GM19324 (cell line): ENCODE results near the gene CAPN2.
"Not testable (repeated sequence)": the region's sequence is repeated elsewhere in the genome, so short reads cannot be mapped to it uniquely, and the experiment has no call there.

Experiments
- ATAC-seq: cut with Tn5 transposase; IDR thresholded peaks from one replicate; pipeline ENCODE4 v1.9.1; 2021; ENCODE audit warnings: mild to moderate bottlenecking, moderate library complexity; ENCODE audit not compliant: unreplicated experiment, low FRiP score

Gene CAPN2

DNA sequence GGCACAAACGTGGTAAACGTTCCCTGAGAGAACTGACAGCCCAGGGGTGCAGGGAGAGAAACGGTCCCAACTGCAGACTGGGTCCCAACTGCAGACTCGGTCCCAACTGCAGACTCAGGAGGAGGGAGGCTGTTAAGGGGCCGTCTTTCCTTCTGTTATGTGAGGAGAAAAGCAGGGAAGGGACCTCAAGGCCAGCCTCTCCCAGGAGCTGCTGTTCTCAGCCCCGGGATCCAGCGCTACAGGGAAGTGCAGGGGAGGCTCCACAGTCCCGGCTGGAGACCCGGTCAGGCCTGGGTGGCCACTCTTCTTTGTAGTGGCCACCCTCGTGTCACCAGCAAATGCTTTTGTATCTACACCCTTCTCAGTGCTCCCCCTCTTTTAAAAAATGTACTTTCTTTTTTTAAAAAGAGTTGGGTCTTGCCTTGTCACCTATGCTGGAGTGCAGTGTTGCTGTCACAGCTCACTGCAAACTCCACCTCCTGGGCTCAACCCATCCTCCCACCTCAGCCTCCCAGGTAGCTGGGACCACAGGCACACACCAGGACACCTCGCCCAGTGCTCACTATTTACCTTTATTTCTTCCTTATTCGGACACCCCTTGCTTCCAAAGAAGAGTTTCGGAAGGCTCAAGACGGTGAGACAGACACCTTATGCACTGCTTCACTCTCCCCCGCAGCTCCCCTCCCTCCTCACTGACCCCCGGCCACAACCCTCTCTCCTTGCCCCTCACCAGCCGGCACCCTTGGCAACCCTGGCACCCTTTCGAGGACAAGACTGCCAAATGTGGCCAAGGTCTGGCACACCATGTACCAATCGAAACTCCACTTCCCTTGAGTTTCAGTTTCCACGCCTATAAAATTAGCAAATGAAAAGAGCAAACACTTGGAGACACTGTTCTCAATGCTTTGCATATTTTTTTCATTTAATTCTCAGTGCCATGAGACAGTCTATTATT lies 21.8 kb downstream of the CAPN2 start:
- ATAC-seq: no peak

DNA sequence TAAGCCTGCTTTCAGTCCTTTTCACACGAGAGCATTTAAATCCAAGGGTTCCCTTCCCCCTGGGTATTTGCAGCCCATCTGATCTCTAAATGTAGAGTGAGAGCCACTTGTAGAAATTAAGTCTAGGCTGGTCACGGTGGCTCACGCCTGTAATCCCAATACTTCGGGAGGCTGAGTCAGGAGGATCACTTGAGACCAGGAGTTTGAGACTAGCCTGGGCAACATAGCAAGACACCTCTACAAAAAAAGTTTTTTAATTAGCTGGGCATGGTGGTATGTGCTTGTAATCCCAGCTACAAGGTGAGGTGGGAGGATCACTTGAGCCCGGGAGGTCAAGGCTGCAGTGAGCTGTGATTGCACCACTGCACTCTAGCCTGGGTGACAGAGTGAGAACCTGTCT lies 24.3 kb downstream of the CAPN2 start:
- not testable (repeated sequence) for ATAC-seq

DNA sequence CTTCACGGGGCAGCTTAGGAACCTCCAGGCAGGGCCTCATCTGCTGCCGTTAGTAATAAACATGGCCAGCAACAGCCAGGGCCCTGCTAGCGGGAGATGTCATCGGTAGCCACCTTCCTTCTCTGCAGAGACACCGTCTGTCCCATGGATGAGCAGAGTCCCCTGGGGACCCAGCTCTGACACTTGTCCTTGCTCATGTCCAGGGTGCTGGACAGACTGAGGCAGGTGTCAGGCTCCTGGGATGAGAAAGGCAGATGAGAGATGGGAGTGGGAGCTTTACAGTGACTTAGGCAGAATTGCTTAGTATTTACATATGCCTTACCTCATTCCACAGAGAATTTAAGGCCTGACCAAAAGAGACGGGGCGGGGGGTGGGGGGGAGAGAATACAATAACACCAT lies 25.0 kb downstream of the CAPN2 start:
- no peak for ATAC-seq

DNA sequence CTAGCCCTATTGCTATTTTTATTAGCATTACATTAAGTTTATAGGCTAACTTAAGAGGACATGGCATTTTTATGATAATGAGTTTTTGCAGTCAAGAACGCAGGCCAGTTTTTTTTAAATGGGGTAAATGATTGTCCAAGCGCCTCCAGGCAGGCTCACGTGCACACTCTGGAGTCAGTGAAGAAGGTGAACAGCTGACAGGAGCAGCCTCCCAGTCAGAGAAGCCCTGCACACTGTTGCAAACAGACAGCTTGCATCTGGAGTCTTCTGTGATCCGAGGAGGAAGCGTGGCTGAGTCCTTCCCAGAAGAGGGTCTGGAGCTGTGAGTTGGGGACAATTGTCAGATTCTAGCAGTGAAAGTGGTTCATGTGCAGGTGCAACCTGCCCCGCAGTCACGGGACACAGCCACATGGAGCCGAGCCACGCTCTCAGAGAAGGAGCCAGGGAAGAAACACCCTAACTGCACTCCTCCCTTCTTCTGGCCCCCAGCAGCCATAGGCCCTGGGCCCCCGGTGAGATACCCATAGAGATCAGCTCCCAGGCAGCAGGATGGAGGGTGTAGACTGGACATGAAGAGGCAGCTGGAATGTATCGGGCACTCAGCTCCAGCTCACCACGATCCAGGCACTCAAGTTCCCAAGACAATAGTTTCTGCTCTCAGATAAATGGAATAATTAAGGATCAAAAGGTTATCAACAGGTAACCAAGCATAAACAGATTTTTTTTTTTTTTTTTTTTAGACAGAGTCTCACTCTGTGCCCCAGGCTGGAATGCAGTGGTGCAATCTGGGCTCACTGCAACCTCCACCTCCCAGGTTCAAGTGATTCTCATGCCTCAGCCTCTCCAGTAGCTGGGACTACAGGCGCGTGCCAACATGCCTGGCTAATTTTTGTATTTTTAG lies 26.4 kb downstream of the CAPN2 start:
- ATAC-seq: no peak

DNA sequence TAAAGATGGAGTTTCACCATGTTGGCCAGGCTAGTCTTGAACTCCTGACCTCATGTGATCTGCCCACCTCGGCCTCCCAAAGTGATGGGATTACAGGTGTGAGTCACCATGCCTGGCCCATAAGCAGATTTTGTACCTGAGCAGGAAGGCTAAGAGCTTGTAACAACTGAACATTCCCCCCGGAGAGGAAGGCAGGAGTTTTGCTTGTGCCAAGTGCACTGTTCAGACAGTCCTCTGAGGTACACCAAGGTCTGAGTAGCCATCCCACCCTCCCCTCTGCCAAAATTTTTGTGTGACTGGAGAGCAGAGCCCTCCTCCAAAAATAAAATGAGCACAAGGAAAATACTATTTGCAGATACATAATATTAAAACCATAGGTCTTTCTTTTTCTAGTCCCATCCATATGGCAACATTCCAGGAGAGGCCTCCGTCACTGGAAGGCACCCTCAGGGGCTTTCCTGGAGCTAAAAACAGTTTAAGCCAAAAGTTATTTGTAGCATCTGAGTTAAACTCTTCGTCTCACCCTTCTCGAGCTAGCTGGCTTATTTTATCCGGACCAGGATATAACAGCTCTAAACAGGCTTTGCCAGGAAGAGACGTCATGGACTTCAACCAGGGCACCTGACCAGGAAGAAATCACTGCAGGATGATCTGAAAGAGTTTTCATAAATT lies 27.2 kb downstream of the CAPN2 start:
- no peak for ATAC-seq

DNA sequence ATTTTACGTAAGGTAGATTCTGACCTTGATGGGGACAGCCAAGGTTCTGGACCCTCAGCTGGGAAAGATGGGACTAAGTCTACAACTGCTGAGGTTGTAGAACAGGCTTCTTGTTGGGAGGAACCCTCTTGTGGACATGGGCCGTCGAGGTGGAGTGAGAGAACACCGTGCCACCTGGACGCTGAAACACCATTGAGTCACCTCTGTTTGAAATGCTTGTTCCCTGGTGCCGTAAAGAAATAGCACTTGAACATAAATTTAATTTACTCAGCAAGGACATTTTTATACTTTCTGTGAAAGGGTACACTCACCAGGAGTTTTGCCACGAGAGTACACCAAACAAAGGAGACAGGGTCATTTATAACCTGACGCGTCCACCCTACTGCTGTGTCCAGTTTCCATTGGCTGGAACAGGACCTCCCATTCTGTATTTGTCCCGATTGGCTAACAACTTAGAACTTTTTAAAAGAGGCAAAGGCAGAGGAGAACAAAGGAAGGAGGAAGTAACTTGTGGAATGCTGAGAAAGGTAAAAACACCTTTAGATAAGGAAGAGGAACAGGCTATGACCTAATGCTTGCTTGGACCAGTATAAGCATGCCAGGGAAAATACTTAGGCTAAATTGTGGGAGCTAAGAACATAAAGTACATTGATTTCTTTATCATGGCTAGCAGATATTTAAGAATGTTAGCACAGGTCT lies 27.8 kb downstream of the CAPN2 start:
- ATAC-seq: not testable (repeated sequence)

DNA sequence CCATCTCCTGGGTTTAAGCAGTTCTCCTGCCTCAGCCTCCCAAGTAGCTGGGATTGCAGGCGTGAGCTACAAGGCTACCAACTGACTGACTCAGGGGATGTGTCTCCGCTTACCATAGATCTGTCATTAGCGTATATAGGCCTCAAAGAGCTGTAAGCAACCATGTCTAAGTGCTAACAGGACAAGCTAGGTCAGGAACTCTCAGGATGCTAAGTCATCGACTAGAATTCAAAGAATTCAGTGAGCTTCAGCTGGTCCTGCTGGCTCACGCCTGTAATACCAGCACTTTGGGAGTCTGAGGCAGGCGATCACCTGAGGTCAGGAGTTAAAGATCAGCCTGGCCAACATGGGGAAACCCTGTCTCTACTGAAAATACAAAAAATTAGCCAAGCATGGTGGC lies 29.5 kb downstream of the CAPN2 start:
- no peak for ATAC-seq

DNA sequence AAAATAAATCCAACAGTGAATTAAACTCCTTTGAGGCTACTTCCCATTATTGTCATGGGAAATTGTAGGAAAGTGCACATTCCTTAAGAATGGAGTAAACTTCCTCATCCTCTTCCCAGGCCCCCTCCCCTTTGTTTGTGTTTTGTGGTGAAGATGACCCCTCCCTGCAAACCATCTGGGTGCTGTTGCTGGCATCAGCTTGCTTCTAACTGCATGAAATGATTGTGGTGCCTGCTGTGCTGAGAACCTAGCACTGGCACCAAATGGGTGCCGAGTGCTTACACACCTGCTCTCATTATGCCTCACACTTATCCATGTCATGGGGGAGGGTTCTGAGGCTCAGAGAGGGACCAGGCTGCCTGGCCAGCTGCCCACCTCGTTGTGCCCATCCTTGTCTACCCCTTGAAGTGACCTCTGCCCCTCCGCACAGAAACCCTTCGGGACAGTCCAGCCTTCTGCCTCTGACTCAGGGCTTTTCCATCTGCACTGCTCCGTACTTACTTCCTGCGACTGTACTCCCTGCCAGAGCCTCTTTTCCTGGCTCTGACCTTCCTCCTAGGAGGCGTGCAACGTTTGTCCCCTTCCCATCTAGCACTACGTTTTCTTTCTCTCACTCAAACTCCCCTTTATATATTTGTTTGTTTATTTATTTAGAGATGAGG lies 30.6 kb downstream of the CAPN2 start:
- no peak for ATAC-seq

DNA sequence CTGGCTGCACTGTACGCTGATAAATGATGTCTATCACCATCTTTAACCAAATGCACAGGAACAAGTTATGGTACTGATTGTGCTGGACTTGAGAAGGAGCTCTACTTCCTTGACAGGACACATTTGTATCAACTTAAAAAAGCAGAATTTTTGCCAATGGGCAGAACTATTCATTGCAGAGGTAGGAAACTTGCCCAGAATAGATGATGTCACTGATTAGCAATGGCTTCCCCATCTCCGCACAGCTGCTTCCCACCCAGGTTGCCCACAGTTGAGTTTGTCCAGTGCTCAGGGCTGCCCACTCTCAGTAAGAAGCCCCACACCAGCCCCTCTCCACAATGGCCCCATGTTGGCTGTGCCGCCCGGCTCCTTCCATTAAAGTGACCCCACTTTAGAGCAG lies 33.4 kb downstream of the CAPN2 start:
- ATAC-seq: no peak

DNA sequence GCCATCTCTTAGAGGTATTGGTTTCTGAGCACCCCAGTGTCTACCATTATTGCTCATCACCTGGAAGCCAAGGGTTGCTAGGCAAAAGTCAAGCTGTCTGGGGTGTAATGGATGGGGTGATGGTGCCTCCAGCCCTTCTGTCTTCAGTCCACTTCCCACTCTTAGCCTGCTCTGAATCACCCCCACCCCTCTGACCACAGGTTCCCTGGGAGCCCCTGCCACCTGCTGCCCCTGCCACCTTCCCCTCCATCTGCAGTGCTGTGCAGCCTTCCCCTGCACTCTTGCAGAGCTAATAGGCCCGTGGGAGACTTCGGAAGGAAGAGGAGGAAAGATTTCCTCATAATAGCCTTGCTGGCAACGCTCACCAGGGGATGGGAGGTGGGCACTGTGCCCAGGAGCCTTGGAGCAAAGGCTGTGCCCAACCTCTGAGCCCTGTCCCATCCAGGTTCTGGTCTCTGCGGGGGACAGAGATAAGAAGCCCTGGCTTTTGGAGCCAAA lies 35.5 kb downstream of the CAPN2 start:
- ATAC-seq: no peak

DNA sequence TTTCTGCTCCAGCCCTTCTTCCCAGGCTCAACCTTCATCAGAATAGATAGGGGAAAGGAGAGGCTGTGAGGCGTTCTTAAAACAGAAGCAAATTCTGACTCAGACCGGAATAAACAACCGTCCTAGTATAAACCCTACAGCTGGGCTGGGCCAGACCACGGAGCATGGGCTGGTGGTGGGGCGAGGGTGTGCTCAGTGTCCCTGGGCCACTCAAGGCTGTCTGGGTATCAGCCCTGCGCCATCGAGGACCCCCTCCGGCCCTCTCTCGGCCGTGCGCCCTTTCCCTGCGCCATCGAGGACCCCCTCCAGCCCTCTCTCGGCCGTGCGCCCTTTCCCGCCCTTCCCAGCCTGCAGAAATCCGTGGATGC lies 36.0 kb downstream of the CAPN2 start:
- ATAC-seq: no peak

DNA sequence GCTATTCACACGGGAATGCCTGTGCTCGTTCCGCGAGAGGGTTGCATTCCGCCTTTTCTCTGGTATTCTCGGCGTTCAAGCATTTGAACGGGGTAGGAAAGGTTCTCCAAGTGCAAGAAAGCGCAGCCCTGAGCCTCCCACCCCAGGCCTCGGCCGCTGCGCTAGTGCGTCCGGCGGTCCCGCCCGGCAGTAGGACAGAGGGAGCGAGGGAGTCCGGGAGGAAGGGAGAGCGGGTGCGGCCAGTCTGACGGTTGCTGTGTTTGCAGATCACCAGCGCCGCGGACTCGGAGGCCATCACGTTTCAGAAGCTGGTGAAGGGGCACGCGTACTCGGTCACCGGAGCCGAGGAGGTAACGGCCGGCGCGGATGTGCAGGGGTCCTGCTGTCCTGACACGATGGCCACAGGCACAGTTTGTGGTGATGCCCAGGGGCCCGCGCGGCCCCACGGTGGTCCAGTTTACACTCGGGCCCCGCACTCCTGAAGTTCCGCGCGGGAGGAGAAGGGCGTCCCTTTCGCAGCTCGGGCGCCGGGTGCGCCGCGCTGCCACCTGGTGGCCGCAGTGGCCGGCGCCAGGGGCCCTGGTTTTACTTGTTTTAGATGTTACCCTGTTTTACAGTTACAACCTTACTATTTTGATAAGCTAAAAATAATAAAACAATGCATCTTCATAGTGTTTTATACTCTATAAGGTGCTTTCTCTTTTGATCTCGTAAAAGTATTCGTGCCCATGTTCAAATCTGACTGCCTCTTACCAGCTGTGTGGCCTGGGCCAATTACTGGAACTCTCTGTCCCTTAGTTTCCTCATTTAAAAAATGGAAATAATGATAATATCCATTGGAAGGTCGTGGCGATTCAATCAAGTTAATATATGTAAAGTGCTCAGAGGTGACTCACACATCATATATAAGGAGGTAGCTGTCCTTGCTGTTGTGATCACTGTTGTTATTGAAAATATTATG lies 36.7 kb downstream of the CAPN2 start:
- ATAC-seq: peak; percentile 67

DNA sequence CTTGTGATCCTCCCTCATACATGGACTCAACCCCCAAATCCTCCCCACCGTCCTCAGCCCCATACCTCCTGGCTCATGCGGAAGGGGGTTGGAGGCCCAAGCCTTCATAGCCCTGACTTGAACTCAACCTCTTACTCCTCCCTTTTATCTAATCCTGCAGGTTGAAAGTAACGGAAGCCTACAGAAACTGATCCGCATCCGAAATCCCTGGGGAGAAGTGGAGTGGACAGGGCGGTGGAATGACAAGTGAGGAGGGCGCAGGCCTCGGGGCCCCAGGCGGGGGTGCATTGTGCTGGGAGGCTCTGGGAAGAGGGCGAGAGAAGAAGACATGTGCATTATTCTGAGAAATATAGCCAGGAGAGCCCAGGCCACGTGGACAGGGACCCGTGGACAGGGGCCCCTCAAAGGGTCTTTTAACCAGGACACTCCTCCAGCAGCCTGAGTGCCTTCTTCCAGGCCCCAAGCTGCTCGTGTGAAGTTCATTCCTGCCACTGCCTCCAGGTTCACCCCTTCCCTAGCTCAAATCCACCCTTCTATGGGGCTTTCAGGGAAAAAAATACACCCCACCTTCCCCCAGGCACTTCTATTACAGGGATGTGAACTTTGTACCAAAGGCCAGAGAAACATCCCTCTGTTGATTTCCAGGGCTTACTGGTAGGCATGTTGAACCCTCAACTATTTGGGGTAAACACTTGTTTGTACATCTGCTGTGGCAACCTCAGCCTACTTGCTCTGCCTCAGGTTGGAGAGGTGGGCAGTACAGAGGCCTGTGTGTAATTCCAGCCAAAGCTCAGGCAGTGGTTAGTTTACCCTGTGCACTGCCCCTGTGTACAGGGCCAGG lies 38.6 kb downstream of the CAPN2 start:
- no peak for ATAC-seq

DNA sequence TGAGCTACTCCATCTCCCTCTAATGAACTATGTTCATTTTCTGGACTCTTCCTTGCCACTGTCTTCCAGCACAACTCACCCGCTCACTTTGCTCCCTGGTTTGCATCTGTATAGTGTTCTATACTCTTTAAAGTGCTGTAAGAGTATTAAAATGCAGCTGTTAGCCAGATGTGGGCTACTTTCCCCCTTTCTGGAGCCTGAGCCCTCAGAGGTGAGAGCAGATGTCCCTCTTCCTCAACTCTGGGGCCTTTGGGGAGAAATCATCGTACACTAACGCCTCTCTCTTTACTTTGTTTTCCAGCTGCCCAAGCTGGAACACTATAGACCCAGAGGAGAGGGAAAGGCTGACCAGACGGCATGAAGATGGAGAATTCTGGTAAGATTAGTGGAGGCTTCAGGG lies 39.4 kb downstream of the CAPN2 start:
- no peak for ATAC-seq

DNA sequence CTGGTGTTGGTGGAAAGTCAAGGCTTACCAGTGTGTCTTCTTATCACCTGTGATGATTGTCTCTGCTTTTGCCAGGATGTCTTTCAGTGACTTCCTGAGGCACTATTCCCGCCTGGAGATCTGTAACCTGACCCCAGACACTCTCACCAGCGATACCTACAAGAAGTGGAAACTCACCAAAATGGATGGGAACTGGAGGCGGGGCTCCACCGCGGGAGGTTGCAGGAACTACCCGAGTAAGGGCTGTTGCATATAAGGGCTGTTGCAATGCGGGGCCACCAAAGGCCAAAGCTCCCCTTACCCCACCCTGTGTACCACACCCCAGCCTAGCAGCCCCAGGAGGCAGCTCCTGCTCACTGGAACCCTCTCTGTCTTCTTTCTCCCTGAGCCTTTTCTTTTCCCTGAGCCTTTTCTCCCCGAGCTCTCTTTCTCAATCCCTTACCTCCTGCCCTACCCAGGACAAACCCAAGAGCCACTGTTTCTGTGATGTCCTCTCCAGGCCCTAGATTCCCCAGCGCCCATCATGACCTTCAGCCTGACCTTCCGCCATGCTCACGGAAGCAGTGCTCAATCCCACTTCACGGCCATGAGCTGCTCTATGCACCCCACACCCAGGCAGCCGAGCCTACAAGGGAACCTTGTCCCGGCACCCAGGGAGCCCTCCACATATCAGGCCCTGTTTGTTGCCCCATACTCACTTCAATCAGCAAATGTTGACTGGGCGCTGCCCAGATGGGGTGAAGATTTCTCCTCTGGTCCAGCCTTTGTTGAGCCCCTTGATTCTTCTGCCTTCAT lies 40.6 kb downstream of the CAPN2 start:
- ATAC-seq: no peak

DNA sequence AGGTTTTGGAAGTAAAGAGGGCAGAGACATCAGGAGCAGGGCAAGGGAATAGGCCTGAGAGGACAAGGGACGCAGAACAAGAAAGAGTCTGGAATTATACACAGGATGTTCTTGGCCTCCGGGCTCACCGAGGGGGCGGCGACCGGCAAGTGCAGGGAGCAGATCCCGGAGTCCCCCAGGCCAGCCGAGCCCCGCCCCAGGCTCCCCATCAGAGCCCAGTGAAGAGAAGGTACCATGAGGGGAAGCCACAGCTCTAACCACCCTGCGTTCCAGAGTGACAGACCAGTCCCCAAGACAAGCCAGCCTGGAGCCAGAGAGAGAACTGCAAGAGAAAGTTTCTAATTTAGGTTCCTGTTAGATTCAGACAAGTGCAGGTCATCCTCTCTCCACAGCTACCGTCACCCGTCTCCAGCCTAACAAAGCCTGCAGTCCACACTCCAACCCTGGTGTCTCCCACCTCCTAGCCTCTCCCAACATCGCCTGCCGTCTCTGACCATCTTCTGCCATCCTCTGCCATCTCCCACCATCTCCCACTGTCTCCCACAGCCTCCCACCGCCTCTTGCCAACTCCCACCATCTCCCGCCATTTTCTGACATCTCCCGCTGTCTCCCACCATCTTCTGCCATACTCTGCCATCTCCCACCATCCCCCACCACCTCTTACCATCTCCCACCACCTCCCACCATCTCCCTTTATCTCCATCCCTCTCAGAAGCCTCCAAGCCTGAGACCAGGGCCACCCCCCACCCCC lies 42.5 kb downstream of the CAPN2 start:
- no peak for ATAC-seq
